ENCODE measurements around the gene PHACTR3. TPM values are rescaled to one million over a fixed set of nuclear protein-coding genes. Genes with fewer than 3 reads are reported as not detected.
A peak's percentile ranks its signal among the peaks of the same experiment; 100 is the strongest.

Gene PHACTR3
- total RNA-seq, 1 donor from 2014 or later = 1.1 TPM

DNA sequence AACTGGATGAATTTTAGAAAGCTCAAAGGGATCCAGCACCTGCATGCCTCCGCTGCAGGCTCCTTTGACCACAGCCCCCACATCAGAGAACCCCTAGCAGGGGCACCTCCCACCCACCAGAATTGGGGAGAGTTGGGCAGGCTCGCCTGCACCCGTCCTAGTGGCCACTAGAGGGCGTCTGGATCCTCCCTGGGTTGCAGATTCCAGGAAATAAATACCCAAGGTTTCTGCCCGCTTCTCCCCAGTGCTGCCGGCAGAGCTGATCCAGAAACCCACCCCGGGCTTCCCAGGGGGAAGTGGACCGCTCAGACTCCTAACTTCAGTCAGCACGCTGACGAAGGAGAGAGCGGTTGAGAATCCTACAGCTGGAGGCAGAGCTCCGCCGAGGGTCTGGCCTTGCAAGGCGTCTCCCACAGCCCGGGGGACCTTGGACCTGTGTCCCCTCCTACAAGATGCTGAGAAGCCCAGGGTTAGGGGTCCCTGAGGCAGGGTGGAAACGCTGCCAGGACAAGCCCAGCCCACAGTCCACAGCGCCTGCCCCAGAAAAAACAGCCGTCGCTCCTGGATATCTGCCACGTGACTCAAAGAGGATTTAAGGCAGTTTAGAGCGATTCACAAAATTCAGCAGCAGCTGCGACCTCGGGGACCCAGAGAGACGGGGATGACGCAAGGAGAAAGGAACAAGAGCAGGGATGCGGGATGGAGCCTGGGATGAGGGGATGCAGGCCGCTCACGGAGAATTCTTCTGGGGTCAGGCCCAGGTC, 32.6 kb upstream of the PHACTR3 start:
- peak overlapping the region; percentile 60 for H3K4me3 Mint-ChIP-seq (ENCODE audit: low read depth)
- peak; percentile 75 for DNase-seq (ENCODE audit: low spot score, unreplicated experiment)
- no peak overlapping the region for H3K27ac Mint-ChIP-seq
- H3K9me3 Mint-ChIP-seq (ENCODE audit: low read depth) = no peaks in the 10 kb centered on the region
- peaks cover 2% of the 10 kb centered on the region for H3K4me1 Mint-ChIP-seq (ENCODE audit: low read depth)
- H3K36me3 Mint-ChIP-seq (ENCODE audit: insufficient read depth) = no peaks in the 10 kb centered on the region
- H3K27me3 Mint-ChIP-seq = peaks cover 67% of the 10 kb centered on the region
- TF ChIP-seq, protein P1, sequence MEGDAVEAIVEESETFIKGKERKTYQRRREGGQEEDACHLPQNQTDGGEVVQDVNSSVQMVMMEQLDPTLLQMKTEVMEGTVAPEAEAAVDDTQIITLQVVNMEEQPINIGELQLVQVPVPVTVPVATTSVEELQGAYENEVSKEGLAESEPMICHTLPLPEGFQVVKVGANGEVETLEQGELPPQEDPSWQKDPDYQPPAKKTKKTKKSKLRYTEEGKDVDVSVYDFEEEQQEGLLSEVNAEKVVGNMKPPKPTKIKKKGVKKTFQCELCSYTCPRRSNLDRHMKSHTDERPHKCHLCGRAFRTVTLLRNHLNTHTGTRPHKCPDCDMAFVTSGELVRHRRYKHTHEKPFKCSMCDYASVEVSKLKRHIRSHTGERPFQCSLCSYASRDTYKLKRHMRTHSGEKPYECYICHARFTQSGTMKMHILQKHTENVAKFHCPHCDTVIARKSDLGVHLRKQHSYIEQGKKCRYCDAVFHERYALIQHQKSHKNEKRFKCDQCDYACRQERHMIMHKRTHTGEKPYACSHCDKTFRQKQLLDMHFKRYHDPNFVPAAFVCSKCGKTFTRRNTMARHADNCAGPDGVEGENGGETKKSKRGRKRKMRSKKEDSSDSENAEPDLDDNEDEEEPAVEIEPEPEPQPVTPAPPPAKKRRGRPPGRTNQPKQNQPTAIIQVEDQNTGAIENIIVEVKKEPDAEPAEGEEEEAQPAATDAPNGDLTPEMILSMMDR (IDR thresholded peaks at IDR 0.05; ENCODE audit: unreplicated experiment) = peak; percentile 99

DNA sequence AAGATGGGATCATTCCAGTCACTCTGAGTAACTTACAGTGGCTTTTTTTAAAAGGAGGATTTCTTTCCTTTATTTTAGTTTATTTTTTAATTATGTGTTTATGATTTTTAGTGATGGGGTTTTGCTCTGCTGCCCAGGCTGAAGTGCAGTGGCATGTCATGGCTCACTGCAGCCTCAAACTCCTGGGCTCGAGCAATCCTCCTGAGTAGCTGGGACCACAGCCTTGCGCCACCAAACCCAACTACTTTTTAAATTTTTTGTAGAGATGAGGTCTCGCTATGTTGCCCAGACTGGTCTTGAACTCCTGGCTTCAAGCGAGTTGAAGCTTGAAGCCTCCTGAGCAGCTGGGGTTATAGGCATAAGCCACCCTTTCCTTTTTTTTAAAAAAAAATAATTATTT, 31.8 kb upstream of the PHACTR3 start:
- Mint-ChIP-seq H3K27ac (no peak overlapping the region), H3K36me3 (ENCODE audit: insufficient read depth) (no peaks in the 10 kb centered on the region), H3K27me3 (peaks cover 69% of the 10 kb centered on the region), H3K4me1 (ENCODE audit: low read depth) (peaks cover 2% of the 10 kb centered on the region), H3K9me3 (ENCODE audit: low read depth) (no peaks in the 10 kb centered on the region), H3K4me3 (ENCODE audit: low read depth) (no peak overlapping the region)
- TF ChIP-seq, protein P1 (IDR thresholded peaks at IDR 0.05; ENCODE audit: unreplicated experiment) = no peak
- no peak for DNase-seq (ENCODE audit: low spot score, unreplicated experiment)

DNA sequence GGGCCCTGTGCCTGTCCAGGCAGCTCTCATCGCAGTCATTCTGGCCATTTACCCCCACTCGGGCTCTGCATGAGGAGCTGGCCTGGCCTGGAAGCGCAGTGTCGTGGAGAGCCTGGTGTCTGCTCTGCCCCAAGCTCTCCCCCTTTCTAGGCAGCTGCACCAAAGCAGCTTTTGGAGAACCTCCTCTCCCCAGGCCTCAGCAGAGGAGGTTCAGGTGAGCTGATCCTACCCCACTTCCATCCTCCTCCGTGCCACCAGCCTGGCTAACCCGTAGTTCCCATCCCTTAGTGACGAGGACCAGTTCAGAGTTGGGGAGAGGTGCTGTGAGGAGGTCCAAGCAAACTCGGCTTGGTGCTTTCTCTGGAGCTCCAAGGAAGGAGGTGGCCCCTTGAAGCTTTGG, 30.5 kb upstream of the PHACTR3 start:
- H3K36me3 Mint-ChIP-seq (ENCODE audit: insufficient read depth) = no peaks in the 10 kb centered on the region
- peaks cover 2% of the 10 kb centered on the region for H3K4me1 Mint-ChIP-seq (ENCODE audit: low read depth)
- peaks cover 71% of the 10 kb centered on the region for H3K27me3 Mint-ChIP-seq
- H3K9me3 Mint-ChIP-seq (ENCODE audit: low read depth) = no peaks in the 10 kb centered on the region
- H3K27ac Mint-ChIP-seq = no peak overlapping the region
- no peak overlapping the region for H3K4me3 Mint-ChIP-seq (ENCODE audit: low read depth)
- DNase-seq (ENCODE audit: low spot score, unreplicated experiment) = no peak
- TF ChIP-seq, protein P1 (IDR thresholded peaks at IDR 0.05; ENCODE audit: unreplicated experiment) = no peak

DNA sequence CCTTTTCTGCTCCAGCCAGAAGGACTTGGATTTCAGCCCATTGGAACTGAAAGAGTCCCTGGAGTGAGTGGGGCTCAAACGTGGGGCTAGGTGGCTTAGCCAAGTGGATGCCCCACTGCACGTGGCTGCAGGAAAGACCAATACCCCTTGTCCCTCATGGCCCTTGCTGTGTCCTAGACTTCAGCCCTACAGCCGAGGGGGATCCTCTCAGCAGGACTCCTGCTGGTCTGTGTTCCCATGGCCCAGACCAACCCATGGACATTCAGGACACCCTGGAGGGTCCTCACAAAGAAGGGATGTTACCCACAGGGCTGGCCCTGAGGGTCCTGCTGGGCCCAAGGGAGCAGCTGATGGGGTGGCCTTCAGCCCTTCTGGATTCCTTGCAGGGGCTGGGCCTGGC, 30.0 kb upstream of the PHACTR3 start:
- no peak for DNase-seq (ENCODE audit: low spot score, unreplicated experiment)
- H3K27me3 Mint-ChIP-seq = peaks cover 71% of the 10 kb centered on the region
- H3K27ac Mint-ChIP-seq = no peak overlapping the region
- no peaks in the 10 kb centered on the region for H3K9me3 Mint-ChIP-seq (ENCODE audit: low read depth)
- H3K4me1 Mint-ChIP-seq (ENCODE audit: low read depth) = peaks cover 2% of the 10 kb centered on the region
- no peak overlapping the region for H3K4me3 Mint-ChIP-seq (ENCODE audit: low read depth)
- H3K36me3 Mint-ChIP-seq (ENCODE audit: insufficient read depth) = no peaks in the 10 kb centered on the region
- TF ChIP-seq, protein P1 (IDR thresholded peaks at IDR 0.05; ENCODE audit: unreplicated experiment) = no peak

DNA sequence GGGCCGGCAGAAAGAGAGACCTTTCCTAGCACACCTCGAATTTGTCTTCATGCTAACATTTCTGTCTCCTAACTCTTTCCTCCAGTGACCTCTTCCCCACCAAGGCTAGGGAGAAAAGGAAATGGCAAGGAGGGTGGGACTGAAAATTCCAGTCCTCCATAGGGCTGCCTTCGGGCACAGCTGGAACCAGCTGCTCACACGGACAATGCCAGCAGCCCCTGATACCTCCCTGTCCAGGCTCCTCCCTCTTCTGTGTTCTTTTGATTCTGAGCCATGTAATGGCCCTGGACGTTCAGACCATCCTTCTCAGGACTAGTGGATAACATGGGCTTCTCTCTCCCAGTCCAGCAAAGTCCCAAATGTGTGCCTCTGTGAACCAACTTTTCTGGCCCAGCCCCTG, 29.1 kb upstream of the PHACTR3 start:
- H3K36me3 Mint-ChIP-seq (ENCODE audit: insufficient read depth) = no peaks in the 10 kb centered on the region
- TF ChIP-seq, protein P1 (IDR thresholded peaks at IDR 0.05; ENCODE audit: unreplicated experiment) = no peak
- H3K27me3 Mint-ChIP-seq = peaks cover 73% of the 10 kb centered on the region
- no peak overlapping the region for H3K27ac Mint-ChIP-seq
- no peak for DNase-seq (ENCODE audit: low spot score, unreplicated experiment)
- H3K9me3 Mint-ChIP-seq (ENCODE audit: low read depth) = no peaks in the 10 kb centered on the region
- H3K4me3 Mint-ChIP-seq (ENCODE audit: low read depth) = no peak overlapping the region
- peaks cover 2% of the 10 kb centered on the region for H3K4me1 Mint-ChIP-seq (ENCODE audit: low read depth)

All from progenitor cell of endocrine pancreas (in vitro differentiated cells).